GM18517 (cell line): Measurements from ENCODE around the gene RBL2.
"Not testable (repeated sequence)": the region's sequence is repeated elsewhere in the genome, so short reads cannot be mapped to it uniquely, and the experiment has no call there.

Experiments
- ATAC-seq: cut with Tn5 transposase; IDR thresholded peaks from one replicate; pipeline ENCODE4 v1.9.1; 2021; ENCODE audit warnings: mild to moderate bottlenecking, moderate library complexity; ENCODE audit not compliant: unreplicated experiment

RBL2 gene

DNA sequence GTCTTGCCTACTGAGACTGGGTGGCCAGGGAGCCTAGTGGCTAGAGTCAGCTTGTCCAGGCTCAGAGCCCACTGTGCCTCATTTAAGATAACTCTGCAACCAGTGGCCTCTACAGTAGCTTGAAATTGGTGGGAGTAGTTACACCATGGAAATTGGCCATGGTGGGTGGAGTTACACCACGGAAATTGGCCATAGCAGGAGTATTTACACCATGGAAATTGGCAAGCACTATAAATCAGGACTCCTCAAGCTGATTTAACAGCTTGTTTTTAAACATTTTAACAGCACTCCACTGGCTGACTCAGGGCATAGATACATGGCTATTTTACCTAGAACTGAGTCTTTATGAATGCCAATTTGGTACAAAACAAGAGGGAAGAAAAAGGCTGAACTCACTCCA, 96.5 kb downstream of the RBL2 start:
- ATAC-seq: no peak

DNA sequence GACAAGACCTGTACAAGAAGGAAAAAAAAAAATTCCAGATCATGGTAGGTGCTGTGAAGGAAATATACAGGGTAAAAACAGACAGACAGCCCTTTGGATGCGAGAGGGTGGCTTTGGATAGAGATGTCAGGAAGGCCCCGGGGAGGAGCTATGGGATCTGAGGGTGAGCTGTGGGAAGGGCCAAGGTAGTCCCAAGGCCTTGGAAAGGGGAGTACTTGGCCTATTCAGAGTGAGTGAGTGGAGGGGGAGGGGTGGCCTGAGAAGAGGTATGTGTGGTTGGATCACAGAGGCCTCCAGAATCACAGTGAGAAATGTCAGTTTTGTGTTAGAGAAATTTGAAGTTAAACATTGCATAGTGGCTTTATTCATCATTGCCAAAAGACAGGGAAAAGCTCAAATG, 99.9 kb downstream of the RBL2 start:
- no peak for ATAC-seq

DNA sequence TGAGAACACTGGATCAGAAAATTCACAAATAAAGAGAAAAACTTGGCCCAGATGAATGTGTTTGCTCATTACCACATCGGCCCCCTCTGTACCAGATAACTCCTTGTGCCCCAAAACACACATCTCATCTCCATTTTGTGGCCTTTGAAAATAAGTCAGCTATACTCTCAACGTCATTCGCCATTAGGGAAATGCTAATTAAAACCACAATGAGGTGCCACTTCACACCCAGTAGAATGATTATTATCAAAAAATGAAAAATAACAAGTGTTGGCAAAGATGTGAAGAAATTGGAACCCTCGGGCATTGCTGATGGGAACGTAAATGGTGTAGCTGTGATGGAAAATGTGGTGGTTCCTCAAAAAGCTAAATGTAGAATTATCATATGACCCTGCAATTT, 103.4 kb downstream of the RBL2 start:
- ATAC-seq: no peak

DNA sequence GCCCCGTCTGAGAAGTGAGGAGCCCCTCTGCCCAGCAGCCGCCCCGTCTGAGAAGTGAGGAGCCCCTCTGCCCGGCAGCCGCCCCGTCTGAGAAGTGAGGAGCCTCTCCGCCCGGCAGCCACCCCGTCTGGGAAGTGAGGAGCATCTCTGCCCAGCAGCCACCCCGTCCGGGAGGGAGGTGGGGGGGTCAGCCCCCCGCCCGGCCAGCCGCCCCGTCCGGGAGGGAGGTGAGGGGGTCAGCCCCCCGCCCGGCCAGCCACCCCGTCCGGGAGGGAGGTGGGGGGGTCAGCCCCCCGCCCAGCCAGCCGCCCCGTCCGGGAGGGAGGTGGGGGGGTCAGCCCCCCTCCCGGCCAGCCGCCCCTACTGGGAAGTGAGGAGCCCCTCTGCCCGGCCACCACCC, 105.1 kb downstream of the RBL2 start:
- not testable (repeated sequence) for ATAC-seq

DNA sequence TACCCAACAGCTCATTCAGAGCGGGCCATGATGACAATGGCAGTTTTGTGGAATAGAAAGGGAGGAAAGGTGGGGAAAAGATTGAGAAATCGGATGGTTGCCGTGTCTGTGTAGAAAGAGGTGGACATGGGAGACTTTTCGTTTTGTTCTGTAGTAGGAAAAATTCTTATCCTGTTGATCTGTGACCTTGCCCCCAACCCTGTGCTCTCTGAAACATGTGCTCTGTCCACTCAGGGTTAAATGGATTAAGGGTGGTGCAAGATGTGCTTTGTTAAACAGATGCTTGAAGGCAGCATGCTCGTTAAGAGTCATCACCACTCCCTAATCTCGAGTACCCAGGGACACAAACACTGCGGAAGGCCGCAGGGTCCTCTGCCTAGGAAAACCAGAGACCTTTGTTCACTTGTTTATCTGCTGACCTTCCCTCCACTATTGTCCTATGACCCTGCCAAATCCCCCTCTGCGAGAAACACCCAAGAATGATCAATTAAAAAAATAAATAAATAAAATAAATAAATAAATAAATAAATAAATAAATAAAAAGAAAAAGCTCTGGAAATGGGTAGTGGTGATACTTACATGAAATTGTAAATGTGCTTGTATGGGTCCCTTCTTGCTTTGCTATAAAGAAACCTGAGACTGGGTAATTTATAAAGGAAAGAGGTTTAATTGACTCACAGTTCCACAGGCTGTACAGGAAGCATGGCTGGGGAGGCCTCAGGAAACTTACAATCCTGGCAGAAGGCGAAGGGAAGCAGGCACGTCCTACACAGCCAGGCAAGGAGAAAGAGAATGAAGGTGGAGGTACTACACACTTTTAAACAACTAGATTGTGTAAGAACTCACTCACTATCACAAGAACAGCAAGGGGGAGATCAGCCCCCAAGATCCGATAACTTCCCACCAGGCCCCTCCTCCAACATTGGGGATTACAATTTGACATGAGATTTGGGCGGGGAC, 105.8 kb downstream of the RBL2 start:
- not testable (repeated sequence) for ATAC-seq
